GM19099 (cell line): ENCODE data around the gene PPM1H.

Experiments
- POLR2A ChIP-seq: IDR thresholded peaks from 3 replicates; pipeline ENCODE4 v1.6.1; 2011; ENCODE audit warnings: low read depth; ENCODE audit not compliant: insufficient read length; ENCODE audit errors: extremely low read depth

Gene PPM1H

DNA sequence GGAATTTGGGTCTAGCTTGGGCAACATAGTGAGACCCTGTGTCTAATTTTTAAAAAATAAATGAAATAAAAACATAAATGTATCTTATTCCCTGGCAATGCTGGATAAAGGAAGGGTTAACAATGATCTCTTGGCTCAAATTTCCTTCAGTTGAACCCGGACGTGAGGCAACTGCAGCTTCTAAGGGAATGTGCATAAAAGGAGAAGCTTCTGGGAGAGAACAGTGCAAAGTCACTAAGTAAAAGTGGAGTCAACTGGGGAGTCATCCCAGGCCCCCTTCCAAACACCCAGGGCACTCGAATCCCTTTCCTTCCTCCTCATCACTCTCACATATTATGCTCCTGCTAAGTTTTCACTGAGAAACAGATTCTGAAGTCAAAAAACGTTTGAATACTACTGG lies 147.3 kb downstream of the PPM1H start:
- TF ChIP-seq POLR2A = no peak

DNA sequence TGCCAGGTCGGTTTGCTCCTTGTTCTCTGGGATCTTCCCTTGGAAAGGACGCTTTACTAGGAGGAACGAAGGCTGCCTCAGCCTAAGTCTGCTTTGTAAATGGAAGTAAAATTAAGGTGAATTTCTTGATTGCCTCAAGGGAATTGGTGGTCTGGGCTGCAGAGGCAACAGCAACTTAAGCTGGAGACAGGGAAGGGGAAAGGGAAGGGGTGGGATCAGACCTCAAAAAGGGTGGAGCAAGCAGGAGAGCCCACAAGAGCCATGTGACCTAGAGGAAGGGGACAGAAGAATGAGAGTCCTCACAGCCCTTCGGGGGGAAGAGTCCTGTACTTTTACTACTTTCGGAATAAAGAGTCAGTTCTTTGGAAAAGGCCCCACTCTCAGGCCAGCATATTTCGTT lies 147.9 kb downstream of the PPM1H start:
- TF ChIP-seq POLR2A = no peak

- TF ChIP-seq POLR2A = no peak
These were observed 148.9 kb downstream of the PPM1H start for GRCh38 chr12:62785941-62786559.

DNA sequence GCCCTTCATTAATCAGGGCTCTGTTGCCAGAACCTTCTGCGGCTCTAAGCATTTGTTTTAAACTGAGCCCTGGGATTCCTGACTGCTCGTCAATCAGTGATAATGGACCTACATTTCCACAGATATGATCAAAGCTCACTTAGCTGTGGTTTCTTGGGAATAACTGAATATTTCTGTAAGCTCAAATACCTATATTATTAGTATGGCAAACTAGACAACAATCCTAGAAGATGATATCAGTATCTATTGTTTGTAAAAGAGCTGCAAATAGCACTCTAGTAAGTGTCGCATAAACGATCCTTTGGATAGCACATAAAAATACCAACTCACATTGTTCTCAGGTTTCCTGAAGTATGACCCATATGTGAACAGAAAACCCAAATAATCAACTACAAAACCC lies 150.4 kb downstream of the PPM1H start:
- TF ChIP-seq POLR2A = no peak

- no peak for TF ChIP-seq POLR2A
These were observed 151.1 kb downstream of the PPM1H start for GRCh38 chr12:62783881-62784280.

- no peak for TF ChIP-seq POLR2A
These were observed 153.6 kb downstream of the PPM1H start for GRCh38 chr12:62781136-62781880.

GRCh38 chr12:62779488-62779887 lies 155.5 kb downstream of the PPM1H start:
- TF ChIP-seq POLR2A = no peak

GRCh38 chr12:62778187-62778586 lies 156.8 kb downstream of the PPM1H start:
- TF ChIP-seq POLR2A = no peak

DNA sequence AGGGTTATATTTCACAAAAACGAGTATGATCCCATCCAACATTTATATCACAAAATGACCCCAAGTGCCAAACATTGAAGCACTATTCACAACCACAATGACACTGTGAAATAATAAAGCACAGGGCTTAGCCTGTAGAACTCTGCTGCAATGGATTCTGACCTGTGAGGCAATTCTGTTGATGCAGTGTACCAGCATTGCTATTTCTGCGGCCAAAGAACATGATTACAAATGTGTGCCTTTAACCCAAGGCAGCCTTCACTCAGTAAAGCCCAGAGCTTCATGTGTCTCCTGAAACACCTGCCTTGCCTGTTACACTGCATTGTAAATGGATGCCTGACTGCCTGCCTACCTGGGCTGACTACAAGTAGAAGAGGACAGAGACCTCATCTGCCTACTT lies 158.0 kb downstream of the PPM1H start:
- no peak for TF ChIP-seq POLR2A

GRCh38 chr12:62776575-62776974 lies 158.4 kb downstream of the PPM1H start:
- TF ChIP-seq POLR2A = no peak

GRCh38 chr12:62774794-62775193 lies 160.2 kb downstream of the PPM1H start:
- TF ChIP-seq POLR2A = no peak

DNA sequence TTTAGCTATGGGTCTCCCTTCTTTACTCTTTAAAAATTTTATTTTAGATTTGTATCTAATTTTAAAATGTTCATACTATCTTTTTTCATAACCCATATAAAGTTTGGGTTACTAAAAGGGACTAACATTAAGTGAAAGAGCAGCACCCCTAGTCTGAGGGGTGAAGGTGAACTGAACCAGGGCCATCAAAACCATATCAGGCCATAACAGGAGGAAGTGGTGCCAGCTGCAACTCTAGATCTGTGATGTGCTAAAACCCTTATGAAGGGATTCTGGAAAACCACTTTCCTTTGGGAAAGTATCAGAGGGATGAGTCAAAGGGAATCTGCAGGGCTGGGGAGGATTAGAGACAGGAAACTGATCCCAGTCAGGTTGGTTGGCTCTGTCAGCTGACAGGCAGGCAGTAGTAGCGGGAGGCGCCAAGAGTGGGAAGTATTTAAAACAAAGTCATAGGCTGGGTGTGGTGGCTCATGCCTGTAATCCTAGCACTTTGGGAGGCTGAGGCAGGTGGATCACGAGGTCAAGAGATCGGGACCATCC lies 162.5 kb downstream of the PPM1H start:
- TF ChIP-seq POLR2A = no peak

GRCh38 chr12:62771828-62772227 lies 163.1 kb downstream of the PPM1H start:
- TF ChIP-seq POLR2A = no peak

DNA sequence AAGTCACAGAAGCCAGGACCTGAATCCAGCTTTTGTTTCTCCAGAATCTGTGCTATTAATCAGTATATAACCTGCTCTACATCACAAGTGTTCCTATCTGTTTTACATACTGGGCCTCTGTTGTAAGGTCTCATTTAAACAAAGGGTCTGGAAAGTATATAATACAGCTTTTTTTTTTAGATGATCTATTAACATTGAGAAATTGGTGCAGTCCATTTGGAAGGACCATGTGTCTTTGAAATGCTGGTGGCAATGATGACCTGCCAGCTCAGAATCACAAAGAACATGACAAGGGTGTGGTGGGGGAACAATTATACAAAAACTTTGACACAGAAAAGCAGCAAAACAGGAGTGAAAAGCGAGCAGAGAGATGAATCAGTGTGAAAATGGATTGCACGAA lies 164.6 kb downstream of the PPM1H start:
- no peak for TF ChIP-seq POLR2A

- TF ChIP-seq POLR2A = no peak
These were observed 165.8 kb downstream of the PPM1H start for GRCh38 chr12:62769076-62769619.

DNA sequence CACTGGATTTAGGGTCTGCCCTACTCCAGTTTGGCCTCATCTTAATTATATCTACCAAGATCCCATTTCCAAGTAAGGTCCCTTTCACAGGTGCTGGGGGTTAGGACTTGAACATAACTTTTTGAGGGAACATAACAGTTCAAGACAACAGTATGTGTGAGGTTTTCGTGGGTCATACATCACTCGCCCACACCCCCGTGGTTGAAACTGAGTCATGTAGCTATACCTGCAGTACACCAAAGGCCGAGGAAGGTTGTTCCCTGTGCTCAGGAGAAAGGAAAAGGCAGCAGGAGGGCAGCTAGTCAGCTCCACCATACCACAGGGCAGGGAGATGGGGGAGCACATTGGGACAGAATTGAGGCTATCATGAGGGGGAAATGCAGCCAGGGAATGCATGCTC lies 167.0 kb downstream of the PPM1H start:
- TF ChIP-seq POLR2A = no peak
